GM10847 (cell line): Measurements from ENCODE around the gene ACE2.

Source experiments
- POLR2A ChIP-seq: IDR thresholded peaks from 2 replicates; pipeline ENCODE4 v1.6.1; 2011; ENCODE audit not compliant: insufficient read length; ENCODE audit errors: extremely low read depth

Gene ACE2

GRCh38 chrX:15547356-15547755 lies 53.4 kb downstream of the ACE2 start:
- no peak for TF ChIP-seq POLR2A

- TF ChIP-seq POLR2A = no peak
Observed at GRCh38 chrX:15546745-15547144, 54.0 kb downstream of the ACE2 start.

GRCh38 chrX:15530318-15530717 lies 70.4 kb downstream of the ACE2 start:
- no peak for TF ChIP-seq POLR2A

- TF ChIP-seq POLR2A = no peak
Observed at GRCh38 chrX:15529165-15529564, 71.6 kb downstream of the ACE2 start.

- no peak for TF ChIP-seq POLR2A
Observed at GRCh38 chrX:15525664-15526416, 74.9 kb downstream of the ACE2 start.

- TF ChIP-seq POLR2A = no peak
Observed at GRCh38 chrX:15524417-15524816, 76.3 kb downstream of the ACE2 start.

- TF ChIP-seq POLR2A = no peak
Observed at GRCh38 chrX:15523088-15523487, 77.7 kb downstream of the ACE2 start.

- TF ChIP-seq POLR2A = no peak
Observed at GRCh38 chrX:15522464-15522863, 78.3 kb downstream of the ACE2 start.

- no peak for TF ChIP-seq POLR2A
Observed at GRCh38 chrX:15515931-15516330, 84.8 kb downstream of the ACE2 start.

- no peak for TF ChIP-seq POLR2A
Observed at GRCh38 chrX:15514279-15514678, 86.5 kb downstream of the ACE2 start.

- no peak for TF ChIP-seq POLR2A
Observed at GRCh38 chrX:15512401-15512965, 88.3 kb downstream of the ACE2 start.

GRCh38 chrX:15511563-15511962 lies 89.2 kb downstream of the ACE2 start:
- TF ChIP-seq POLR2A = no peak
